B cell (primary cell): ENCODE measurements around the gene KRTAP12-4.

Source experiments
- CTCF ChIP-seq: fragments of 200-600 bp; IDR thresholded peaks from one replicate; pipeline ENCODE4 v1.8.0; 2022; ENCODE audit warnings: antibody characterized with exemption, mild to moderate bottlenecking
- EZH2 ChIP-seq: IDR thresholded peaks from 2 replicates; pipeline ENCODE4 v1.6.1; 2012; ENCODE audit warnings: borderline replicate concordance, low read depth, mild to moderate bottlenecking, moderate library complexity, low read length; ENCODE audit not compliant: insufficient read depth, poor library complexity, severe bottlenecking

GRCh38 chr21:44612669-44613229 lies 41.7 kb downstream of the KRTAP12-4 start:
- TF ChIP-seq CTCF (no peak), EZH2 (no peak)
